ENCODE measurements around the gene RPS6KC1. TPM values are rescaled to one million over a fixed set of nuclear protein-coding genes. Genes with fewer than 3 reads are reported as not detected.
A peak's percentile ranks its signal among the peaks of the same experiment; 100 is the strongest.
"Not testable (repeated sequence)": the region's sequence is repeated elsewhere in the genome, so short reads cannot be mapped to it uniquely, and the experiment has no call there.

Gene RPS6KC1
- polyA plus RNA-seq, 12 donors, result 16.1 to 24.9 (median 22.2) TPM; not detected in 1

DNA sequence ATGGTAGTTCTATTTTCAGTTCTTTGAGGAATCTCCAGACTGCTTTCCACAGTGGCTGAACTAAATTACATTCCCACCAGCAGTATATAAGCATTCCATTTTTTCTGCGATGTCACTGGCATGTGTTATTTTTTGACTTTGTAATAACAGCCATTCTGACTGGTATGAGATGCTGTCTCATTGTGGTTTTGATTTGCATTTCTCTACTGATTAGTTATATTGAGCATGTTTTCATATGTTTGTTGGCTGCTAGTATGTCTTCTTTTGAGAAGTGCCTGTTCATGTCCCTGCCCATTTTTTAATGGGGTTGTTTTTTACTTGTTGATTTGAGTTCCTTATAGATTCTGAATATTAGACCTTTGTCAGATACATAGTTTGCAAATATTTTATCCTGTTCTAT, 87.9 kb downstream of the RPS6KC1 start:
- DNase-seq, result no peak

DNA sequence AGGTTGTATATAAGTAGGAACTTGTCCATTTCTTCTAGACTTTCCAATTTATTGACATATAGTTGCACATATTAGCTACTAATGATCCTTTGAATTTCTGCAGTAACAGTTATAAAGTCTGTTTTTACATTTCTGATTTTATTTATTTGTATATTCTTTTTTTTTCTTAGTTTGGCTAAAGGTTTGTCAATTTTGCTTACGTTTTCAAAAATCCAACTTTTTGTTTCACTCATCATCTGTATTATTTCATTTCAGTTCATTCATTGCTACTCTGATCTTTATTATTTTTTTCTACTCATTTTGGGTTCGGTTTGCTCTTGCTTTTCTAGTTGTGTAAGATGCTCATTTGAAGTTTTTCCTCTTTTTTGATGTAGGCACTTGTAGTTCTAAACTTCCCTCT, 97.9 kb downstream of the RPS6KC1 start:
- DNase-seq, result no peak

DNA sequence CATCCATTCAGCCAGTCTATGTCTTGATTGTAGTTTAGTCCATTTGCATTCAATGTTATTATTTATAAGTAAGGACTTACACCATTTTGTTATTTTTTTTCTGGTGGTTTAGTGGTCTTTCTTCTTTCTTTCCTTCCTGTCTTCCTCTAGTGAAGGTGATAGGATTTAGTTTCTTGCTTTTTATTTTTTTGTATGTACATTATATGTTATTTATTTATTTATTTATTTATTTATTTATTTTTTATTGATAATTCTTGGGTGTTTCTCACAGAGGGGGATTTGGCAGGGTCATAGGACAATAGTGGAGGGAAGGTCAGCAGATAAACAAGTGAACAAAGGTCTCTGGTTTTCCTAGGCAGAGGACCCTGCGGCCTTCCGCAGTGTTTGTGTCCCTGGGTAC, 99.0 kb downstream of the RPS6KC1 start:
- DNase-seq, result not testable (repeated sequence)

DNA sequence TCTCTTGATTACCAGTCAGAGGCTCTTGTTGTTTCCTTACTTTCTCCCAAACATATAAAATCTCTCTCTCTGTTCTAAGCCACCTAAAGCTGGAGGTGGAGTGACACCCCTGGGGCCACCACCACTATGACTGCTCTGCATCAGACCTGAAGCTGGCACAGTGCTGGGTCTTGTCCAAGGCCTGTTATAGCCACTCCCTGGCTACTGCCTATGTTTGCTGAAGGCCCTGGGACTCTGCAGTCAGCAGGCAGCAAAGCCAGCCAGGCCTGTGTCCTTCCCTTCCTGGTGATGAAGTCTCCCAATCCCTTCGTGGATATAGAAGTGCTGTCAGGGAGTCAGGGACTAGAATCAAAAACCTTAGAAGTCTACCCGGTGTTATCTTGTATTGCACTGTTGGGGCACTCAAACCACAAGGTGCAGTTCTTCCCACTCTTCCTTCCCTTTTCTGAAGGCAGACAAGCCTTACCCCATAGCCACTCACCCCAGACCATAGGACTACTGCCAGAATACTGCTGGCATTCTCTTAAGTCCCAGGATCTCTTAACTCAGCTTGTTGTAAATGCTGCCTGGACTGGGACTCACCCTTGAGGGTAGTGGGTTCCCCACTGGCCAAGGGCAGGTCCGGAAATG, 103.1 kb downstream of the RPS6KC1 start:
- no peak for DNase-seq

DNA sequence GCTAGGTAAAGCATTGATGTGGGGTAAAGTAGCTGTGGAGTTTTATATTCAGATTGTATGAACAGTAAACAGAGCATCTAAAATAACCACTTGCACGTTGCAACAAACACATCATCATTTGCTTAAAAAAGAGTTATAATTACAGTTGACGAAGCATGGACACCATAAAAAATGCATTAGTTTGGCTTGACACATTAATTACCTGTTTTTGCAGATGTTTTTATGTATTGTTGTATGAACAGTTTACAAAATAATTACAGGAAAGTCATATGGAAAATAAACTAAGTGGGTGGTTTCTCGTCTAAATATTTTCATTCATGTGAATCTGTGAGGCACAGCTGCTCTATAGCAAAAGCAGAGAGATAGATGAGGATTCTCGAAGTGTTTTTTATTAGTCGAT, 108.3 kb downstream of the RPS6KC1 start:
- DNase-seq, result no peak

DNA sequence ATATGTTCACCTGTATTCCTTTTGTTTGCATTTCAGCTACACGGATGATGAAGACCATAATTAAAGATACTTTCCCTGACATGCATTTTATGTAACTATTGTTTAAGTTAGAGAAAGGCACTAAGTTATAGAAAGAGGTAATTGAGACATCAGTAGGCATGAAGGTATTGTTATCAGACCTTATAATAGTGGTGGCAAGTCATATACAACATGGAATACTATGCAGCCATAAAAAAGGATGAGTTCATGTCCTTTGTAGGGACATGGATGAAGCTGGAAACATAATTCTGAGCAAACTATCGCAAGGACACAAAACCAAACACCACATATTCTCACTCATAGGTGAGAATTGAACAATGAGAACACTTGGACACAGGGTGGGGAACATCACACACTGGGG, 109.4 kb downstream of the RPS6KC1 start:
- not testable (repeated sequence) for DNase-seq

DNA sequence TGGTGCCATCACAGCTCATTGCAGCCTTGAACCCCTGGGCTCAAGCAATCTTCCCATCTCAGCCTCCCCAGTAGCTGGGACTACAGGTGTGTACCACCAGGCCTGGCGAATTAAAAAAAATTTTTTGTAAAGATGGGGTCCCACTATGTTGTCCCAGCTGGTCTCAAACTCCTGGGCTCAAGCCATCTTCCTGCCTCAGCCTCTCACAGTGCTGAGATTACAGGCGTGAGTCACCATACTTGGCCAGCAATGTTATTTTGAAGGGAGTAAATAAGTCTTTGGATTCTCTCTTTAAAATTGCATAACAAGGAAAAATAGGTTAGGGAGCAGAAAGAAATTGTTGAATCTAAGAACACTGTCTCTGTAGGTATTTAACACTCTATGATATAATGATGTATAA, 111.3 kb downstream of the RPS6KC1 start:
- no peak for DNase-seq

DNA sequence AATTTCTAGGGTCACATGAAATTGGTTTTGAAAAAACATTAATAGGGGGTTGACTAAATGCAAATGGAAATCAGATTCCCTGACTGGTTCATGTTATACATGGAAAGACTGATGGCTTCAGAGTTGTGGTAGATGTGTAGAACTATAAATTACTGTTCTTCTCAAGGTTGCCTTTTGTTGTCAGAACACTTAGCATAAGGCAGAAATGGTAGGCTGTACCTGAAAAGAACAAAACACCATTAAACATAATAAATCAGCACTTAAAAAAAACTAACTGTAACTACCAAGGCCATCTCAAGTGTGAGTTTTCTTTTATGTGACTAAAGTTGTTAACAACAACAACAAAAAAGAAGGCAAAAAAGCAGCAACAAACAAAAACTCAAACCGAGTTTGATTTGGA, 111.8 kb downstream of the RPS6KC1 start:
- no peak for DNase-seq

DNA sequence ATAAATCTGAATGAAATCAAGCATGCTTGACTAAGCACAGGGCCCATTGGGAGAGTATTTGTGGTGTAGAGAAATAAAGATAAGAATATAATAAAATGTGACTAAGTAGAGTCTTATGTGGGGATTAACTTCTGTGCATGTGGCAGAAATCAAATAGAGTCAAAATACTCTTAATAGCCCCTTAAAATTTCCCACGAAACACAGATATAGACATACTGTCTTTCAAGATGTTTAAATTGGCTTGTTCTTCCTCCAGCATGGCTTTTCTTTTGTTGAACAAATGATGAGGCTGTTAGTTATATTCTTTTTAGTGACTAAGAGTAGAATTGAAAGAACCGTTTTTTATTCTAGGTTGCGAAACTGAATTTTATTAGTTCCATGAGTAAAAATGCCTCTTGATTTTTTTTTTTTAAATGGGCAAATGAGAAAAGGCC, 112.3 kb downstream of the RPS6KC1 start:
- no peak for DNase-seq

DNA sequence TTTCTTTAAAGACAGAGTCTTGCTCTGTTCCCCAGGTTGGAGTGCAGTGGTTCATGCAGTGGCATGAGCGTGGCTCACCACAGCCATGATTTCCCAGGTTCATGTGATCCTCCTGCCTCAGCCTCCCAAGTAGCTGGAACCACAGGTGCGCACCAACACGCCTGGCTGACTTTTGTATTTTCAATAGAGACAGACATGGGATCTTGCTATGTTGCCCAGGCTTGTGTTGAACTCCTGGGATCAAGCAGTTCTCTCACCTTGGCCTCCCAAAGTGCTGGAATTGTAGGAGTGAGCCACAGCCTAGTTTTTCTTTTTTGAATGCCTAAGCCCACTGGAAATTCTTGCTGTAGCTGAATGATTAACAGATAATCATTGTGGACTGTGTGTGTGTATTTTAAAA, 113.5 kb downstream of the RPS6KC1 start:
- DNase-seq, result no peak

DNA sequence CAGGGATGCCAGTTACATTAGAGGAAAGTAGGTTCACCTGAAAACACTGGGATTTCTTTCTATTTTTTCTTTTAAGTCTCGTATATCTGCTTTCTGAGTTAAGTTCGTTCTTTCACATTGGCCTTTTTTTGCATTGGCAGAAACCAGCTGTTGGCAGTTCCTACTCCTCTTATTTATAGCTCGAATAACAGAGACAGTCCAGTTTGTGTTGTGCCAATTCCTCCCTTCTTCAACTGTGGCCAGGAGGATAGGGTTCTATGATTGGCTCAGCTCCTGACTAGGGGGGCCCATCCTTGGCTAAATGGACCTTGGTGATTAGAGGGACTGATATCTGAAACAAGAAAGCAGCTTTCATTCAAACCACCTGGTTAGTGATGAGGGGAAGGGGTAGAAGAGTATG, 115.8 kb downstream of the RPS6KC1 start:
- peak; percentile 35 for DNase-seq

DNA sequence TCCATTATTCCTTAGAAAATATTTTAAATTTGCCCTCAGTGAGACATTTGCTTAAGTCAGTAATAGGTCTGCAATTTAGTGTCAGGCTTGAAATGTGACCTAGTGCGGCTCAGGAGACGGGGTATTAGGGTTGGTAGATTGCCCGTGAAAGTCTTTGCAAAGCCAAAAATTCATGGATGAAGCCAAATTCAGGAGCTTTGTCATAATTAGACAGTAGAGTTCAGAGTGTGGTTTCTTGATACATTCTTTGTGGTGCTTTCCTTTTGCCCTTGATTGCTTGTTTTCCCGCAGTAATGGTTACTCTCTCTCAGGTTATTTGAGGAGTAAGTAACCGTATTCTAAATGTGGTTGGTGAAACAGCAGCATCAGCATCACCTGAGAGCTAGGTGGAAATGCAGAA, 120.7 kb downstream of the RPS6KC1 start:
- no peak for DNase-seq

DNA sequence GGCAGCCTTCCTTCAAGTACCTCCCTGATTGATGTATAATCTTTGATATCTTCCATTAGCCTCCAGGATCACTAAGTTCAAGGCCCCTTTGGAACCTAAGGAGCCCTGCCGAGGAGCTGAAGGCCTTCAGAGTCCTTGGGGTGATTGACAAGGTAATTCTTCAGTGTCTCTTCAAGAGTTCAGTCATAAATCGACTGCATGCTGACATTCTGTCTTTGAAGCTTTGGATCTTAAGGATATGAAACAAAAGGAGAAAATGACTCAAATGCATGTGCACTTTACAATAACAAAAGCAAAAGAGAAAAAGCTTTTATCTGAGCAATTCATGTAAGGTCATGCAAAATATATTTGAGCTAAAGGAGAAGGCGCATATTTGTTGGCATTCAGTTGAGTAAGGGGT, 125.3 kb downstream of the RPS6KC1 start:
- no peak for DNase-seq

DNA sequence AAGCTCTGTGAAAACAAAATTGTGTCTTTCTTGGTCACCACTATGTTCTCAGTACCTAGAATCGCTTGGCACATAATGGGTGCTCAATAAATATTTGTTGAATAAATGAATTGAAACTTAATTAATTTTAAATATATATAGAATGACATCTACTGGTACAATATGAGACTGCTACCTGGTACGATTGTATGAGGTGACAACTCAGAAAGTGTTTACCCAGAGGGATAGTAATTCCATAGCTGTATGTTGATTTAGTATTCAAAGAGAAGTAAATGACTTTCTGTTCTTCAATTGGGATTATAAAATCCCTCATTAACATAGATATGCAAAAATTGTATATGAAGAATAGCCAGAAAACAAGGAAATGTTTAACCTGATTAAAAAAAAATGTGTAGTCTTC, 128.7 kb downstream of the RPS6KC1 start:
- DNase-seq, result no peak

DNA sequence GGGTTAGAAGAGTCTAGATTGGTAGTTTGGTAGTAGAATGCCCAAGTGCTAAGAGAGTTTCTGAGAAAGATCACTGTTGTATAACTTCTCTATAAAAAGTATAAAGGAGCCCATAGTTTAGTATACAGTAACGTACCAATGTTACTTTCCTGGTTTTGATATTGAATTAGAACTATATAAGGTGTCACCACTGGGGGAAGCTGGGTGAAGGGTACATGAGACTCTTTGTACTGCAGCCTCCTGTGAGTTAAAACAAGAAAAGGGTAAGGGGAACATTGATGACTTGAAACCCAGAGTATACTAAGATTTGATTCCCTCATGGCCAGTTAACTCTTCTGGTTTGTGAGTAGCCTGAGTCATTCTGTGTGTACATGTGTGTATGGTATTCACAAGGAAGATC, 129.8 kb downstream of the RPS6KC1 start:
- no peak for DNase-seq

DNA sequence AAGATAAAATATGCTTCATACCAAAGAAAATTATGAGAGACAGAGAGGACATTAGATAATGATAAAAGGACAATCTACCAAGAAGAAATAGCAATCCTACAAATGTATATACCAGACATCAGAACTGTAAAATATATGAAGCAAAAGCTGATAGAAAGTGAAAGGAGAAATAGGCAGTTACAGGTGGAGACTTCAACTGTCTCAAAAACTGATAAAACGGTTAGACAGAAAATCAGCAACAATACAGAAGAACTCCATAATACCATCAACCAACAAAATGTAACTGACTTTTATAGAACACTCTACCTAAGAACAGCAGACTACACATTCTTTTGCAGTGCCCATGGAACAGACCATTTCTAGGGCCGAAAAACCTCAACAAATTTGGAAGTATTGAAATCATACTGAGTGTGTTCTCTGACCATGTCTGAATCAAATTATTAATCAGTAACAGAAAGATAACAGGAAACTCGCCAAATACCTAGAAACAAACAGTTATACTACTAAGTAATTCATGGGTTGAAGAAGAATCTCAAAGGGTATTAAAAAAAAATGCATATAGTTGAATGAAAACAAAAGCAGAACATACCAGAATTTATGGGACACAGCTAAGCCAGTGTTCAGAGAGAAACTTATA, 132.1 kb downstream of the RPS6KC1 start:
- DNase-seq, result no peak

DNA sequence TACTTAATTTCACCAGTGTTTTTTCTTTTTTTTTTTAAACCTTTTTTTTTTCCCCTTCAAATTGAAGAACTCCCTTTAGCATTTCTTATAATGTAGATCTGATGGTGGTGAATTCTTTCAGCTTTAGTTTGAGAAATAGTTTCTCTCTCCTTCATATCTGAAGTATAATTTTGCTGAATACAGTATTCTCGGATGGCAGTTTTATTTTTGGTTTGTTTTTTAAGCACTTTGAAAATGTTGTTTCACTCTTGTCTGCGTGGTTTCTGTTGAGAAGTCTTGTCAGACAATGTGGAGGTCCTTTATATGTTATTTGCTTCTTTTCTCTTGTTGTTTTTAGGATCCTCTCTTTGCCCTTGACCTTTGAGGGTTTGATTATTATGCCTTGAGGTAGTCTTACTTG, 135.1 kb downstream of the RPS6KC1 start:
- no peak for DNase-seq

DNA sequence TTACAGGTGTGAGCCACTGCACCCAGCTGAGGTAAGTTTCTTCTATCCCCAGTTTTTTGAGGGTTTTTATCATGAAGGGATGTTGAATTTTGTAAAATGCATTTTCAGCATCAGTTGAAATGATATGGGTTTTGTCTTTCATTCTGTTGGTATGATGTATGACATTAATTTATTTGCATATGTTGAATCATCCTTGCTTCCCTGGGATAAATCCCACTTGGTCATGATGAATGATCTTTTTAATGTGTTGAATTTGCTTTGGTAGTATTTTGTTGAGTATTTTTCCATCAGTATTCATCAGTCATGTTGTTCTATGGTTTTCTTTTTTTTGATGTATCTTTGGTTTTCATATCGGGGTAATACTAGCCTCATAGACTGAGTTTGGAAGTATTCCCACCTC, 141.0 kb downstream of the RPS6KC1 start:
- DNase-seq, result no peak

DNA sequence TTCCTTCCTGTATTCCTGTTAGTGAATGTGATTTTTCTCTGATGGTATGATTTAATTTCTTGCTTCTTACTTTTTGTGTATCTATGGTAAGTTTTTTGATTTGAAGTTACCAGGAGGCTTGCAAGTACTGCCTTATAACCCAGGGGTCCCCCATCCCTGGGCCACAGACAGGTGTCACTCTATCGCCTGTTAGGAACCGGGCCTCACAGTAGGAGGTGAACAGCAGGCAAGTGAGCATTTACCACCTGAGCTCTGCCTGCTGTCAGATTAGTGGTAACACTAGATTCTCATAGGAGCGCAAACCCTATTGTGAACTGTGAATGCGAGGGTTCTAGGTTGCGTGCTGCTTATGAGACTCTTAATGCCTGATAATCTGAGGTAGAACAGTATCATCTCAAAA, 143.3 kb downstream of the RPS6KC1 start:
- no peak for DNase-seq

DNA sequence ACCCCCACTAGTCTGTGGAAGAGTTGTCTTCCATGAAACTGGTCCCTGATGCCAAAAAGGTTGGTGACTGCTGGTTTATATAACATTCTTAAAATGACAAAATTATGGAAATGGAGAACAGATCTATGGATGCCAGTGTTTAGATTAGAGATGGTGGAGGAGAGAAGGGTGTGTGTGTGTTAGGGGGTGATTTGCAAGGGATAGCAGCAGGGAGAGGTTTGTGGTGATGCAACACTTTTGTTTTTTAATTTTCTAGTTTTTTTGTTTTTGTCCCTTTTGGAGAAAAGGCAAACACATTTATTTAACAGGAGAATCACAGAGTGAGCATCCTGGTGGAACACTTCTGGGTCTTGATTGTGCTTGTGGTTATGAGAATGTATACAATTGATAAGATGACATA, 143.8 kb downstream of the RPS6KC1 start:
- DNase-seq, result no peak

DNA sequence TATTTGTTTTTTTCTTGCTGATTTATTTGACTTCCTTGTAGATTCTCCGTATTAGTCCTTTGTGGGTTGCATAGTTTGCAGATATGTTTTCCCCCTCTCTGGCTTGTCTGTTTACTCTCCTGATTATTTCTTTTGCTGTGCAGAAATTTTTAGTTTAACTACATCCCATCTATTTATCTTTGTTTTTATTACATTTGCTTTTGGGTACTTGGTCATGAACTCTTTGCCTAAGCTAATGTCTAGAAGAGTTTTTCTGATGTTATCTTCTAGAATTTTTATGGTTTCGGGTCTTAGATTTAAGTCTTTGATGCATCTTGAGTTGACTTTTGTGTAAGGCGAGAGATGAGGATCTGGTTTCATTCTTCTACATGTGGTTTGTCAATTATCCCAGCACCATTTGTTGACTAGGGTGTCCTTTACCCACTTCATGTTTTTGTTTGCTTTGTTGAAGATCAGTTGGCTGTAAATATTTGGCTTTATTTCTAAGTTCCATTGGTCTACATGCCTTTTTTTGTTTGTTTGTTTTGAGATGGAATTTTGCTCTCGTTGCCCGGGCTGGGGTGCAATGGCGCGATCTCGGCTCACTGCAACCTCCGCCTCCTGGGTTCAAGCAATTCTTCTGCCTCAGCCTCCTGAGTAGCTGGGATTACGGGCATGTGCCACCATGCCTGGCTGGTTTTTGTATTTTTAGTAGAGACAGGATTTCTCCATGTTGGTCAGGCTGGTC, 145.4 kb downstream of the RPS6KC1 start:
- not testable (repeated sequence) for DNase-seq

DNA sequence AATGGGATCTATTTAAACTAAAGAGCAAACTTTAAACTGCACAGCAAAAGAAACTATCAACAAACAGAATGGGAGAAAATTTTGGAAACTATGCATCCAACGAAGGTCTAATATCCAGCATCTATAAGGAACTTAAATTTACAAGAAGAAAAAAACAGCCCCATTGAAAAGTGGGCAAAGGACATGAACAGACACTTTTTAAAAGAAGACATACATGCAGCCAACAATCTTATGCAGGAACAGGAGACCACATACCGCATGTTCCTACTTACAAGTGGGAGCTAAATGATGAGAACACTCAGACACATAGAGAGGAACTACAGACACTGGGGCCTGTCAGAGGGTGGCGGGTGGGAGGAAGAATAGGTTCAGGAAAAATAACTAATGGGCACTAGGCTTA, 149.6 kb downstream of the RPS6KC1 start:
- no peak for DNase-seq

Data from muscle of arm (tissue), 12 donors.